Uterus (tissue), 4 donors: ENCODE results near the gene P4HTM. TPM values are rescaled to one million over a fixed set of nuclear protein-coding genes. Genes with fewer than 3 reads are reported as not detected.

Source experiments
- DNase-seq, 2 donors: peaks; one replicate each; pipeline ENCODE4 v3.0.0-alpha.2; 2019 to 2020
- H3K27ac ChIP-seq, 2 donors: fragments of 200-600 bp; sonication (generic); 1 replicate in 1 of 2; 2 replicates in 1 of 2; pipeline ENCODE4 v1.5.1; 2016 to 2018
- H3K27me3 ChIP-seq, 2 donors: fragments of 200-600 bp; sonication (generic); one replicate each; pipeline ENCODE4 v1.5.1; 2018 to 2019; ENCODE audit warnings: control low read depth in 1 of 2
- H3K36me3 ChIP-seq, 2 donors: fragments of 200-600 bp; sonication (generic); one replicate each; pipeline ENCODE4 v1.5.1; 2019; ENCODE audit warnings: control low read depth in 1 of 2
- H3K4me1 ChIP-seq, 2 donors: fragments of 200-600 bp; sonication (generic); one replicate each; pipeline ENCODE4 v1.5.1; 2018 to 2019; ENCODE audit warnings: control low read depth in 1 of 2
- H3K4me3 ChIP-seq, 2 donors: fragments of 200-600 bp; sonication (generic); 1 replicate in 1 of 2; 2 replicates in 1 of 2; pipeline ENCODE4 v1.5.1; 2018 to 2019; ENCODE audit warnings: mild to moderate bottlenecking in 1 of 2
- H3K9me3 ChIP-seq, 2 donors: fragments of 200-600 bp; sonication (generic); one replicate each; pipeline ENCODE4 v1.5.1; 2019; ENCODE audit warnings: control low read depth in 1 of 2
- POLR2A ChIP-seq, 2 donors: fragments of 450-650 bp; IDR thresholded peaks; one replicate each; pipeline ENCODE4 v1.6.1; 2016; ENCODE audit warnings: antibody characterized with exemption in 2 of 2, mild to moderate bottlenecking in 1 of 2, moderate library complexity in 1 of 2
- intact Hi-C: fragments of 100-400 bp; cut with DNase I; formaldehyde crosslinking; loops from one replicate; pipeline ENCODE4 v1.15.1; 2023; ENCODE audit warnings: low total_unique reads
- total RNA-seq, 4 donors: library from RNA; depleted of rRNA in 3 of 4; stranded (reverse); fragments of >200 nt in 3 of 4; gene quantifications; one replicate each; pipeline versions ENCODE4 v1.1.0 to v1.2.4, GENCODE V29; 2014 to 2023
- TF ChIP-seq, protein P1 (sequence below), 4 experiments: fragments of 200-600 bp in 2 of 4; fragments of 450-650 bp in 2 of 4; sonication (generic) in 2 of 4; IDR thresholded peaks; one replicate each; pipeline ENCODE4 v1.5.1; 2016 to 2019; ENCODE audit warnings: antibody characterized with exemption in 4 of 4, mild to moderate bottlenecking in 2 of 4, moderate library complexity in 1 of 4
- donor health status: DM: yes; HTN: yes; CAD: no.

P4HTM gene
- total RNA-seq, 4 donors from 2014 or later: 35.0 to 81.5 (median 51.1) TPM

DNA sequence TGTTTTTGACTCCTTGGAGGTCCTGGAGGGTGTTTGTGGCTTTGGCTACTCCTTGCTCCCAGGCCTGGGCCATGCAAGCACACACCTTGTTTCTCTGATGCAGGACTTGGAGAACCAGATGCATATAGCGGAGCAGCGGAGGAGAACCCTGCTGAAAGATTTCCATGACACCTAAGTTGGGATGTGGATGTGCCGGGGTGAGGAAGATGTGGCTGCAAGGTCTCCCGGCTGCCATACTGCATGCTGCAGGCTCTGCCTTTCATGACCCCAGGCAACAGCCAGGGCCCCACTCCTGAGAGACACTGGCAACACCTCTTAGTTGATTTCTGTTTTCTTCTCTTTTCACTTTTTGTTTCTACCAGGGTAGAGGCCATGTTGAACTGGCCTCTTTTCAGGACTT lies 6.9 kb upstream of the P4HTM start:
- Histone ChIP-seq H3K27me3 (no peaks in the 10 kb centered on the region), H3K27ac (no peak overlapping the region), H3K9me3 (no peaks in the 10 kb centered on the region), H3K4me3 (no peak overlapping the region), H3K36me3 (no peaks in the 10 kb centered on the region), H3K4me1 (no peaks in the 10 kb centered on the region)
- no peak for DNase-seq
- intact Hi-C loops: loop anchor here (10.0 kb wide), 1 partner anchor 462 kb away; no protein-coding TSS in a partner anchor
- no peak for TF ChIP-seq POLR2A (IDR thresholded peaks at IDR 0.05)
- TF ChIP-seq, protein P1, sequence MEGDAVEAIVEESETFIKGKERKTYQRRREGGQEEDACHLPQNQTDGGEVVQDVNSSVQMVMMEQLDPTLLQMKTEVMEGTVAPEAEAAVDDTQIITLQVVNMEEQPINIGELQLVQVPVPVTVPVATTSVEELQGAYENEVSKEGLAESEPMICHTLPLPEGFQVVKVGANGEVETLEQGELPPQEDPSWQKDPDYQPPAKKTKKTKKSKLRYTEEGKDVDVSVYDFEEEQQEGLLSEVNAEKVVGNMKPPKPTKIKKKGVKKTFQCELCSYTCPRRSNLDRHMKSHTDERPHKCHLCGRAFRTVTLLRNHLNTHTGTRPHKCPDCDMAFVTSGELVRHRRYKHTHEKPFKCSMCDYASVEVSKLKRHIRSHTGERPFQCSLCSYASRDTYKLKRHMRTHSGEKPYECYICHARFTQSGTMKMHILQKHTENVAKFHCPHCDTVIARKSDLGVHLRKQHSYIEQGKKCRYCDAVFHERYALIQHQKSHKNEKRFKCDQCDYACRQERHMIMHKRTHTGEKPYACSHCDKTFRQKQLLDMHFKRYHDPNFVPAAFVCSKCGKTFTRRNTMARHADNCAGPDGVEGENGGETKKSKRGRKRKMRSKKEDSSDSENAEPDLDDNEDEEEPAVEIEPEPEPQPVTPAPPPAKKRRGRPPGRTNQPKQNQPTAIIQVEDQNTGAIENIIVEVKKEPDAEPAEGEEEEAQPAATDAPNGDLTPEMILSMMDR (IDR thresholded peaks at IDR 0.05): no peak

DNA sequence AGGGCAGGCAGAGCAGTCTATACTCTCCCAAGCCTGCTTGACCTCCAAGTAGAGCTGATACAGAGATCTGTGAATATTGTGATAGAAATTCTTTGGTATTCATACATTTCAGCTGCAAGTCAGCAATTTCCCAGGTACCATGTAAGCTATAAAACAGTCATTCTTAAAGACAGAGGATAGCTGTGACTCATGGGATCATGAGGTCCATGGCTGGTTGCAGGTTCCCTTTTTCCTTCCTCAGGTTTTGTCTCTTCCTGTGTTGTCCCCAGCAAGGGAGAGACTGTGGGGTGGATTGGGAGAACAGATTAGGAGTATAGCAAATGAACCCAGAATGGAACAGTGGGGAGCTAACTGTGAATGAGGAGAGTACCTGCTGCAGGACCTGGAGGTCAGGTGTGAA lies 5.4 kb upstream of the P4HTM start:
- no peak for DNase-seq
- intact Hi-C loops: loop anchor here (10.0 kb wide), 1 partner anchor 460 kb away; no protein-coding TSS in a partner anchor
- Histone ChIP-seq H3K27ac (no peak overlapping the region), H3K4me3 (no peak overlapping the region), H3K27me3 (no peaks in the 10 kb centered on the region), H3K9me3 (no peaks in the 10 kb centered on the region), H3K36me3 (no peaks in the 10 kb centered on the region), H3K4me1 (peaks cover 0 to 5% of the 10 kb centered on the region in 2 donors)
- TF ChIP-seq, protein P1 (IDR thresholded peaks at IDR 0.05): no peak
- no peak for TF ChIP-seq POLR2A (IDR thresholded peaks at IDR 0.05)

DNA sequence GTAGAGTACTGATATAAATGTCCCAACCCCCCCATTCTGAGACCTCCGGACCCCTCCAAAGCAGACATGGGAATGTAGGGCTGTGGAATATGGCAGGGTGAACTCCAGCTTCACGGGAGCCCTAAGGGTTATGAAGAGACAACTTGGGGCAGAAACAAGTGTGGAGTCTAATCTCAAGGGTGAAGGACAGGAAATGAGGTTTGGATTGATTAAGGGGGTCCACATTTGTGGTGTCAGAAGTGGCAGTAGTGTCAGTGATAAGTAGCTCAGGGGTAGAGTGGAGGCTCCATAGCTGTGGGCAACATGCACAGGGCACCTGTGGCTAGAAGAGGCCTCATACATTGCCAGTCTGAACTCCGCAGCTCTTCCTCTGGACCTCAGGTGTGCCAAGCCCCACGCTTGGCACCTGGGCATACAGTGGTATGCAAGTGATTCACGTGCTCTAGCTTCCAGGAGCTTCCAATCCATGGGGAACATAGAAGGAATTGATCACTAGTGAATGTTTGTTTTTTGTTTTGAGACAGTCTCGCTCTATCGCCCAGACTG lies 4.1 kb upstream of the P4HTM start:
- H3K4me1 ChIP-seq: peaks cover 0 to 5% of the 10 kb centered on the region in 2 donors
- H3K27me3 ChIP-seq: no peaks in the 10 kb centered on the region
- no peaks in the 10 kb centered on the region for H3K9me3 ChIP-seq
- DNase-seq: no peak
- H3K4me3 ChIP-seq: no peak overlapping the region
- no peaks in the 10 kb centered on the region for H3K36me3 ChIP-seq
- H3K27ac ChIP-seq: no peak overlapping the region
- intact Hi-C loops: loop anchor here (10.0 kb wide), 1 partner anchor 459 kb away; no protein-coding TSS in a partner anchor
- no peak for TF ChIP-seq POLR2A (IDR thresholded peaks at IDR 0.05)

DNA sequence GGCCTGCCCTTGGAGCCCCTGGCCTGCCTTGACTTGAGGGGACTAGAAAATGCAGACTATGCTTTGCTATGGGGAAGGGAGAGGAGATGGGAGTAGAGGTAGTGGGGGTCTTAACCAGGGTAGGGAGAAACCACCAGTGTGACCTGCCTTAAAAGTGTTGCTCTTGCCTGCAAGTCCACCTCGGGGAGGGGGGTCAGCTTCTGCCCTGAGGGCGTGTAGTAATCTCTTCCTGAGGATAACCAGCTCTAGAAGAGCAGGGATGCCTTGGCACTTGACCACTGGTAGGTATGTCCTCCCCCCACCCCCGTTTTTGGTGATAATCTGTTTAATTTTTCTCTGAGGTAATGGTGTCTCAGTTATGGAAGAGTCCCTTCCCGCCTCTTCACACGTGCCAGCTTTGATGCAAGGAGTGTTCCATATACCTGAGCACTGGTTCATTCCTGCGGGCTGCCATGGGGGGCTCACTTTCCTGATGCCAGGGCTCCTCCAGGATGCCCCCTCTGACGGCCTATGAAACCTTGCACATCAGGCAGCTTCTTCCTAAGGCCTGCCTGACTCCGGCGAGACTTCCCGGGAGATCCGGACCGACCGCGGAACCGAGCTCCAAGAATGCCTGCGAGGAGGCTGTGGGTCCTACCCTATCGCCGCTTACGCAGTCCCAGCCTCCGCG lies 780 bp upstream of the P4HTM start:
- intact Hi-C loops: loop anchor here (10.0 kb wide), 1 partner anchor 456 kb away; no protein-coding TSS in a partner anchor
- DNase-seq: peak in 1 of 2 donors; percentile 49

DNA sequence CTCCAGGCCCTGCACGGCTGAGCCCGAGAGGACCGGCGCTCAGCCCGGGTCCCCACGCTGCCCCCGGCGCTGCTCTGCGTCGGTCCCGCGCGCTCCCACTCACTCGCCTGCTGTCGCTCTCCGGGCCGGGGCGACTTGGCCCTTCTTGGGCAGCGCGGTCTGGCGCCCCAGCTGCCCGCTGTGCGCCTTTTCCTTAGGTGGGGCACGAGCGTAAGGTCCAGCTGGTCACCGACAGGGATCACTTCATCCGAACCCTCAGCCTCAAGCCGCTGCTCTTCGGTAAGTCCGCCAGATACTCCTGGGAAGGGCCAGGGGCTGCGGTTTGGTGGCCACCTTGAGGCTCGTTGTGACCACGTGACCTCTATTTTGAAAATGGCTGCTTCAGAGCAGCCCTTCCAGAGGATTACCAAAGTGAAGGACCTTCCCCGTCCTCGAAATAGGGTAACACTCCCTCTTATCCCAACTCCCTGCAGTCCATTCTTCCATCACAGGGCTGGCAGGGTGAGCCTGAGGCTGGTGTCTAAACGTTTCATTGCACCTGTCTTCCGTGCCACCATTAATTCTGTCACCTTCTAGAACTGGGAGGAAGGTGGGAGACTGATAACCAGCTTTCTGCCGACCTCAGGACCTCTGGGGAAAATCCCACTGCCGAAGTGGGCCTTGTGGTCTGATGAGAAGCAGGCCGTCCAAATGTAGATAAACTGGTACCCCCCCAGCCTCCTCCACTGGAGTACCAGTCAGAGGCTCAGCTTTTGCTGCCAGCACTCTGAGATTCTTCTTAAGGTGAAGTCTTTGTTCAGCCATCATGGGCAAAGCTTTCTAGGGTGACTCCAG lies 812 bp downstream of the P4HTM start:
- H3K27me3 ChIP-seq: no peaks in the 10 kb centered on the region
- intact Hi-C loops: no loop called here
- TF ChIP-seq, protein P1 (IDR thresholded peaks at IDR 0.05): no peak
- no peak for TF ChIP-seq POLR2A (IDR thresholded peaks at IDR 0.05)
- H3K4me1 ChIP-seq: peaks cover 0 to 9% of the 10 kb centered on the region in 2 donors
- no peaks in the 10 kb centered on the region for H3K9me3 ChIP-seq
- peak overlapping the region; percentile 56 to 70 for H3K4me3 ChIP-seq
- no peaks in the 10 kb centered on the region for H3K36me3 ChIP-seq
- H3K27ac ChIP-seq: peak overlapping the region; percentile 93 to 94
- DNase-seq: no peak

More for the DNA sequence above, 780 bp upstream of the P4HTM start:
- Histone ChIP-seq H3K4me1 (peaks cover 0 to 9% of the 10 kb centered on the region in 2 donors), H3K9me3 (no peaks in the 10 kb centered on the region), H3K4me3 (peak overlapping the region; percentile 56 to 70), H3K36me3 (no peaks in the 10 kb centered on the region), H3K27ac (peak overlapping the region; percentile 93 to 94), H3K27me3 (no peaks in the 10 kb centered on the region)
- TF ChIP-seq, protein P1 (IDR thresholded peaks at IDR 0.05): no peak
- no peak for TF ChIP-seq POLR2A (IDR thresholded peaks at IDR 0.05)
